ENCODE measurements around the gene IRAK1BP1. TPM values are rescaled to one million over a fixed set of nuclear protein-coding genes. Genes with fewer than 3 reads are reported as not detected.
"Not testable (repeated sequence)": the region's sequence is repeated elsewhere in the genome, so short reads cannot be mapped to it uniquely, and the experiment has no call there.

Gene IRAK1BP1, protein sequence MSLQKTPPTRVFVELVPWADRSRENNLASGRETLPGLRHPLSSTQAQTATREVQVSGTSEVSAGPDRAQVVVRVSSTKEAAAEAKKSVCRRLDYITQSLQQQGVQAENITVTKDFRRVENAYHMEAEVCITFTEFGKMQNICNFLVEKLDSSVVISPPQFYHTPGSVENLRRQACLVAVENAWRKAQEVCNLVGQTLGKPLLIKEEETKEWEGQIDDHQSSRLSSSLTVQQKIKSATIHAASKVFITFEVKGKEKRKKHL
- 24.3 TPM for total RNA-seq

- peak; percentile 79 for DNase-seq
Observed at GRCh38 chr6:78867370-78868040, at the start of gene IRAK1BP1. Gene IRAK1BP1, plus strand, starts transcription at chr6:78867551. Its CDS starts 26 bp downstream, at chr6:78867577.

- no peak for DNase-seq
Observed at GRCh38 chr6:78824045-78824444, 43.3 kb upstream of the IRAK1BP1 start.

GRCh38 chr6:78829407-78829806 is 37.9 kb upstream of the IRAK1BP1 start:
- no peak for DNase-seq

GRCh38 chr6:78830805-78831204 is 36.5 kb upstream of the IRAK1BP1 start:
- DNase-seq, result no peak

GRCh38 chr6:78831492-78831891 is 35.9 kb upstream of the IRAK1BP1 start:
- DNase-seq, result no peak

GRCh38 chr6:78832091-78832808 is 35.1 kb upstream of the IRAK1BP1 start:
- DNase-seq, result no peak

DNA sequence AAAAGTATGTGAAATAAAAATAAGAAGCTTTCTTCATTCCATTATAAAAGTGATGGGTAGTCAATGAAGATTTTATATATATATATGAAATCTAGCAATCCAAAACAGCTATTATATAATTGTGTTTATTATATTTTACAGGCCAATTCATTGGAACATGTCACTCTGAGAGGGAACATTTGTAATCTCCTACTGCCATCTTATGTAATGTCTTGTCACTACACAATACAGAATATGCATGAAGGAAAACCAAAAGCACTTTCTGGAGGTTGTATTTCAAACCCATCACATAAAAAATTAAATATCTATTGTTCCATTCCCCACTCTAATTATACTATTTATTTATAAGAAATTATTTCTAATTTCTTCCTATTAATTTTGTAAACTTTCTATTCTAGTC is 31.5 kb upstream of the IRAK1BP1 start:
- no peak for DNase-seq

- no peak for DNase-seq
Observed at GRCh38 chr6:78836598-78836997, 30.8 kb upstream of the IRAK1BP1 start.

GRCh38 chr6:78841111-78841510 is 26.2 kb upstream of the IRAK1BP1 start:
- DNase-seq, result no peak

DNA sequence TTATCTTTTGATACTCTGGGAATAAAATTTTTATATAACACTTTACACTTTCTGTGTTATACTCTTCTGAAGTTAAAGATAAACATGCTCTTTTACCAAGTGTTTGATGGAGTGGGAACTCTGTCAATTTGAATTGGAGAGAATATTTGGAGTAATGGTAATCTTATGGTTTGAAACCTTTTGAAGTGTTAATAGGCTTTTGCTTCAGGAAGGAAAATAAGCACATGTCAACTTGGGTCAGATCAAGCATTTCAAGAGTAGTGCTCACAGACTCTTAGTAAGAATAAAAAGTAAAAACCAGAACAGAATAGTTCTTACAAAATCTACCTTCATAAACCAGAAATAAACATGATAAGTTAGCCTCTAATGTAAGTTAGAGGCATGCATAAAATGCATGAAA is 24.4 kb upstream of the IRAK1BP1 start:
- no peak for DNase-seq

- no peak for DNase-seq
Observed at GRCh38 chr6:78844899-78845298, 22.5 kb upstream of the IRAK1BP1 start.

DNA sequence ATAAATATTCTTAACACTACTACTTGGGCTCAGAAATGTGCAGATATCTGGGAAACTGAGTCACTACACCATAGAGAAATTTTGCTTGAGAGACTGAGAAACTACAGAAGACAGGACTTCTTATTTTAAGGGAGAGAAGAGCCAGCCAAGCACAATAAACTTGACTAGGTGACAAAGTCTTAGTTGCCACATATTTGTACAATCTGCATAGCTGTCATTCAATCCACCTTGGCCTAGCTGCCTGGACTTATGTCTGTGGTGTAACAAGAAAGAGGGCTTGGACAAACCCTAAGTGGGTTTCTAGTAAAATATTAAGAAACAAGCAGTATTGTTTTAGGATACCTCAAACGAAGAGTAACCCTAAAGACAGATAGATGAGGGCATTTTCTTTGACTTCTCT is 21.8 kb upstream of the IRAK1BP1 start:
- no peak for DNase-seq

DNA sequence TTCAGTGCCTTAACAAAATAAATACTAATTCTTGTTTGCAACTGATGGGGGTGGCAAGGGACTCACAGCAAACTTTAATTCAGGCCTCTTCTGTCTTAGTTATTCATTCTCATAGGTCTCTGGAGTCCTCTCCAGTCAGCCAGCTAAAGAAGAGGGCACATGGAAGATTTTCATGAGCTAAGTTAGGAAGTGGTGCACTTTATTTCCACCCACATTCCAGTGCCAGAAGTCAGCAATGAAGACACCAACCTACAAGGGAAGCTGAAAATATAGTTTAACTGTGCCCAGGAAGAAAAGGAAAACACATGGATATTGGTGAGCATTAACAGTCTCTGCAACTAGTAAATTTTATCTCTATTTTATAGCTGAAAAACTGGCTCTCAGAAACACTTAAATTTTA is 16.7 kb upstream of the IRAK1BP1 start:
- no peak for DNase-seq

DNA sequence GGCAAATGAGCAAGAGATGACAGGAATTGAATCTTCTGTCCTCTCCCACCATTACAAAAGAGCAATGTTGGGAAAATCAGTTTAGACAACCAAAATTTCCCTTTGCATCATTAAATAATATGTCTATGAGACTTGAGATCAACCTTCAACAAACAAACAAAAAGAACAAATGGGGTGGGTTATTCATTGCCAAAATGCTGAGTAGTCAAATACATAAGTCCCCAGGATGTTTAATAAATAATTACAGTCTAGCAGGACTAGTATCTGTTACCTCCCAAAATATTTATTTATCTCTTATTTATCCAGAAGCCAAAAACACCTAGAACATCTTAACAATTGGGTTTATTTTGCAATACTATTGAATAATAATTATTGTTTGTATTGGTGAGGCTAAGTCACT is 16.2 kb upstream of the IRAK1BP1 start:
- DNase-seq, result no peak

DNA sequence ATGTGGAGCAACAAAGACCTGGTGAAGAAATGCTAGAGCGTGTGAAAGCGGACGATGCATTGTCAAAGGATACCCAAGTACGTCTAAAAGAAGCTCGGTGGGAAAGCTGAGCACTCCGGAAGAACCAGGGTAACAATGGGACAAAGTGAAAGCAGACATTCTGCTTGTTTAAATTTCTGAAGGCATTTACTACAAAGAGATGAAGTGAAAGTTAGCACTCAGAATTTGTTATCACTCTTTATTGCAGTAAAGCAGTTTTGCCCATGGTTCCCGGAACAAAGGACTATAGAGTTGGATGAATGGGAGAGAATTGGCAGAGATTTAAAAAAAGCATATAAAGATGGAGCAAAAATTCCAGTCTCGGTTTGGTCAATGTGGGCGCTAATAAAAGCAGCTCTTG is 12.8 kb upstream of the IRAK1BP1 start:
- no peak for DNase-seq

- DNase-seq, result not testable (repeated sequence)
Observed at GRCh38 chr6:78858339-78858938, 8.9 kb upstream of the IRAK1BP1 start.

DNA sequence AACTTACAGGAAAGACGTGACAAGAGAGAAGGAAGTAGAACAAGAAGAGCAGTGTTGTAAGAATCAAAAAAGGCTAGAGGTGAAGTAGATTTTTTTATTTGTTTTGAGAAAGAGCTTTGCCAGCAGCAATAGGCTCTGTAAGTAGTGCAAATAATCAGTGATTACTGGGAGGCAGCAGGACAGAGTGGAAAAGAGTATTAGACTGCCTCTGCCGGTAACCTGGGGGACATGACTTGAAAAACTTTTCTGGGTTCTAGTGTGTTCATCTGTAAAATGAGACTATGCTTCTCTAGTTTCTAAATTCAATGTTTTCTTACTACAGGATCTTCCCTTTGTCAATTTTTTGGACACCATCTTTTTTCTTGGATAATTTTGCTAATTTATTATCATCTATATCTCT is 5.8 kb upstream of the IRAK1BP1 start:
- DNase-seq, result no peak

GRCh38 chr6:78863576-78863975 is 3.8 kb upstream of the IRAK1BP1 start:
- no peak for DNase-seq

DNA sequence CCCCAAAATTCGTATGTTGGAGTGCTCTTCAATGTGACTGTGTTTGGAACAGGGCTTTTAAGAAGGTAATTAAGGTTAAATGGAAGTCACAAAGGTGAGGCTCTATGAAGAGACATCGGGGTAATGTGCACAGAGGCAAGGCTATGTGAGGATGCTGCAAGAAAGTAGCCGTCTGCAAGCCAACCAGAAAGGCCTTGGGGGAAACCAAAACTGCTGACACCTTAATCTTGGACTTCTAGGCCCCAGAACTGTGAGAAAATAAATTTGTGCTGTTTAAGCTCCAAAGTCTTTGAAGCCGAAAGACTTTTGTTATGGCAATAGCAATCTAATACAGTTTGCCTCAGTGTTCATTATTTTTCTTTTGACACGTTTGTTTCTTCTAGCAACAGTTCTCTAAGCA is 2.4 kb upstream of the IRAK1BP1 start:
- DNase-seq, result no peak

- no peak for DNase-seq
Observed at GRCh38 chr6:78867020-78867369, 356 bp upstream of the IRAK1BP1 start.

DNA sequence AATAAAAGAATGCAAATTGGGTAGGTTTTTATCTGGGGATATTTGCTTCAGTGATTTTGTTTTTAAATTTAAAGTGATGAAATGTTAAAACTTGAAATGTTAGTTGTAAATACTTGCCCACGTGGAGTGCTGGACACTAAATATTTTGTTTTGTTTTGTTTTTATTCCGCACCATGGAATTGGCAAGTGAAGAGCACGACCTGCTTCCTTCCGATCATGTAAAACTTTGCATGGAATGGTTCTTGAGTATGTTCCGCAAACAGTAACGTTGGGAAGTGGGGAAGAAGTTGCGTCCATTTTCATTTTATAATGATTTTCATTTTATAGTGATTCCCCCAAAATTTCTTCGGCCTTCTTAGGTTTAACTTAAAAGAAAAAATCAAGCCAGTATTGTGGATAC is 765 bp downstream of the IRAK1BP1 start:
- DNase-seq, result no peak

DNA sequence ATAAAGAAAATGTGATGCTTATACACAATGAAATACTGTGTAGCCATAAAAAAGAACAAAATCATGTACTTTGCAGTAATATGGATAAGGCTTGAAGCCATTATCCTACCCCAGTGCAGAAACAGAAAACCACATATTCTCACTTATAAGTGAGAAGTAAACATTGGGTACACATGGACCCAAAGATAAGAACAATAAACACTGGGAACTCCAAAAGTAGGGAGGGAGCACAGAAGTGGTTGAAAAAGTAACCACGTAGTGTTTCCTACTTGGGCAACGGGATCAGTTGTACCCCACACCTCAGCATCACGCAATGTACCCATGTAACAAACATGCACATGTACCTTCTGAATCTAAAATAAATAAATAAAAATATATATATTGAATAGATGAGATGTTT is 8.2 kb downstream of the IRAK1BP1 start:
- DNase-seq, result no peak

GRCh38 chr6:78883651-78884050 is 16.3 kb downstream of the IRAK1BP1 start:
- DNase-seq, result no peak
